Measurements from ENCODE around the gene ST8SIA4. TPM values are rescaled to one million over a fixed set of nuclear protein-coding genes. Genes with fewer than 3 reads are reported as not detected.
"Not testable (repeated sequence)": the region's sequence is repeated elsewhere in the genome, so short reads cannot be mapped to it uniquely, and the experiment has no call there.

The ST8SIA4 gene
- total RNA-seq, 1 donor from 2014 or later, result 15.0 TPM

DNA sequence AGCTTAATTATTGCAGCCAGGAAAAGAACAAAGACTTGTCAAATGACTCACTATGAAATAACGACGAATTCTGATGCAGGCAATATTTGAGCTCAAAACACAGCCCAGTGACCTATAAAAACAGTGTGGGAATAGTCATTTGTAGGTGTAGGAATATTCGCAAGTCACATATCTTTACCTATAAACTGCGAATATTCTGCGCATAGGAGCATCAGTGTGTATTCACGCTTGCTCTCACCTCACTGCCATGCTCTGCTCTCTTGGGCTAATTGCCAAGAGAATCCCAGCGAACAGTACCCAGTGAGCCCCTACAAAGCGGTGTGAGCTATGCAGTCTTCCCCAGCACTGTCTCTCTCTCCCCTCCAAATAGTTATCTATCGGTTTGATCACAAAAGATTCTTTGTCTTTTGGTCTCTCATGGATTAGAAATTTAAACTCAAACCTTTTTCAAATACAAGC, 74.2 kb downstream of the ST8SIA4 start:
- DNase-seq, result no peak

DNA sequence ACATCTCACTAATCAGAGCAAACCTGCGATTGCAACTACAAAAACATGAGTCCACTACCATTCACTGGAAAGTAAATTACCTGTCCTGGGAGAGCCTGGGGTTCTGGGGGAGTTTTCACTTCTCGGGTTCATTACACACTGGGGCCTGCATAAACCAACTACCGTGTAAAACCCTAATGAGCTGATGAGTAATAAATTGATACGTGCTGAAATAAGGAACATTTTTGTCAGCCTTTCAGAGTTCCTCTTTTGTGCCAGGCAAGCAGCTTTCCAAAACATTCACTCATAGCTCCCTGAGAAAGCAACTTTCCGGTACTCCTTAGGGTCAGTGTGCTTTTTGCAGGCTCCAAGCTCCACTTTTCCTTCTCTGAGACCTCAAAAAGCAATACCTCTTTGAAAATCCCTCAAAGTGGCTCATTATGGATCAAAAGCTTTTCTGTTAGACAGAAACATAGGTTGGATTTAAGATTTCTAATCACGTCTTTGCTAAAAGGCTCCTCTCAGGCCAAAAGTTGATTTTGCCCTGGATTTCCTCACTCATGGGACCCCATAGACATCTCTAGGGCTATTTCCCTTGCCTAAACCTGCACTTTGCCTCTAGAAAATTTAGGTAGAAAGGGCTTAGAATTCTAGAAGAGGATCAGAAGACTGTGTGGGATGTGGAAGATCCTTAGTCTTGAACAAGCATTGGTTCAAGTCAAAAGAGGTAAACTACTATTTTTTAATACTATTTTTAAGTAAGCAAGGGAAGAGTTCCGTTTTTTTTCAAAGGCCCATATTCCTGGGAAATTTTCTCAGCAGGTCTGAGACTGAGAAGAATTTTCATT, 74.8 kb downstream of the ST8SIA4 start:
- peak; percentile 19 for DNase-seq

DNA sequence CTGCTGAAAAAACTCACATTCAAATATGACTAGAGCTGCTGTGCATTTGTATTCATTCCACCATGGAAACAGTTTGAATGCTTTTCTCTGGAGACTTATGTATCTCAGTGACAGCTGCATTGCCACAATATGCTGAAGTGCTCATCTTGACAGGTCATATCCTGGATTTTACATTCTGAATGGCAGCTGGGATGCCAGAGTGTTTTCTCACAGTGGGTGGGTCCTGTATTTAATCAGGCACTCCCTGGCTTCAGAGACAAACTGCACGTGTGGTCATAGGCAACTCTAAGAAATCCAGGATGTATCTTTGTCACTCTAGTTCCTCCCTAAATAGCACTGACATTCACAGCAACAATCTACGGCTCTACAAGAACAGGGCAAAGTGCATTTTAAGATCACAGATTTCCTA, 75.6 kb downstream of the ST8SIA4 start:
- DNase-seq, result peak; percentile 90

DNA sequence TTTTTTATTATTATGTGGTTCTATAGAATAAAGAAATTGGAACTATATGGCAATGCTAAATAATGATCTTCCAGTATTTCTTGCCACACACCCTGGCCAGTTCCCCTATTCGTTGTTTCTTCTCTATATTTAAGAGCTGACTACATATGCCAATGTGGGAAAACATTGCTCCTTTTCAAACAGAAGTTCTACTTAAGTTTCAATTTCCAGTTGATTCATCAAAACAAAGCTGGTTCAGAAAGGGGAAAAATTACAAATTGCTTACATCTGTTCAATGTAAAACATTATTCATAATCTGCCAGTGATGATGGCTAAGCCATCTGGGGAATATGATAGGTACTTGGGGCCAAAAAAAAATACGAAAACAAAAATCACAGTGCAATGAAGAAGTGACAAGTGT, 76.9 kb downstream of the ST8SIA4 start:
- DNase-seq, result peak; percentile 54

DNA sequence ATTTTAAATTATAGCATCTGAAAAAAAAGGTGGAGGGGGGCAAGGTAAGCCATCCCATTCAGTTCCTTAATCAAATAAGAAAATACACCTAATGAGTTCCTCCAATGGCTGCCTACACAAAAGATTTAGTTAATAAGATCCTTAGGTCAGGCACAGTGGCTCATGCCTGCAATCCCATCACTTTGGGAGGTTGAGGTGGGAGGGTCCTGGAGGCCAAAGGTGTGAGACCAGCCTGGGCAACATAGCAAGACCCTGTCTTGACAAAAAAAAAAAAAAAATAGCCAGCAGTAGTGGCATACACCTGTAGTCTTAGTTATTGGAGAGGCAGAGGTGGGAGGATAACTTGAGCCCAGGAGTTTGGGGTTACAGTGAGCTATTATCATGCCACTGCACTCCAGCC, 78.4 kb downstream of the ST8SIA4 start:
- no peak for DNase-seq

DNA sequence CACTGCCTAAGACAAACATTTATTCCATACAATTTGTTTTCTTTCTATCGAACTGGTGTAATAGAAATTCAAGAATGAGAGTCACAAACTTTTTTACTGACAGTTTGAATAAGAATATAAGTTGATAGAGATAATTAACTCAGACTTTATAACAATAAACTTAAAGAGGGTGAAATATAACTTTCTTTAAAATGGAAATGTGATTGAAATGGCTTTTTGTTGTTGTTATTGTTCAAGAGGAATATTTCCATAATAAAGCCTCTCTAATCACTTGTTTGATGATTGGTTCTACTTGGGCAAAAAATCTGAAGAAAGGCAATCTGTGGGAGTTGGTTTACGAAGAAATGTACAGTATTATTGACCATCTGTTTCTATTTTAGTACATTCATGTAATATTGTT, 79.3 kb downstream of the ST8SIA4 start:
- DNase-seq, result no peak

DNA sequence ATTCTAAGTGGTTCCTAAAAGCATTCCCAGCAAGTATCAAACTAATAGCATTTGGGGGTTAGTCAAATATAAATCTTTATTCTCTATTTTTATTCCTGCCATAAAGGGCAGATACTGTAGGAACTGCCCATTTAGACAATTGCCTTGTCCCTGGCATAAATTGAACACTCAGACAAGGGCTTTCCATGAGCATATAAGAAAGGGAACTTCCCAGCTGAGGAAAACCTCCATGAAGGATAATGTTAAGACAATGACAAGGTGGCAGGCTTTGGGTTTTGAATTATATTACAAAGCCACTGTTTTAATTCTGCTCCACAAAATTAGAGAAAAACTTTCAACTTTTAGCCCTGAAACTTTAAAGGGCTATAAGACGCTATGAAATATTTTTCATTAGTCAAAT, 81.3 kb downstream of the ST8SIA4 start:
- no peak for DNase-seq

DNA sequence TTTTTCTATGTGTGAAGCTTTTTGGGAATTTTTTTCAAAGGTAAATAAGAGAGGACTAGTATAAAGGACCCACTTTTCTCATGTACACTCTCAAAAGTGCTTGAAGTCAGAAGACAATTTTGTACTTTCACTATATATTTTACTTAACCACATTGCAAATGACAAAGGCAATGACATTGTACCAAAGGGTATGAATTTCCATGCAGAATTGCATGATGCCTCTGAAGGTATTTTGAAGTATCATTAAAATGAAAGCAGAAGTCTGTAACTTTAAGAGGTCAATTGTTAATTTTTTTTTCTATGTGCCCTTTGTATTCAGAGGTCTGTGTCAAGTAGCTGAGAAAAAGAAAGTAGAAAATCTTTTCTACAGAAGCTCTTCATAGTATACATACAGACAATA, 84.7 kb downstream of the ST8SIA4 start:
- no peak for DNase-seq

DNA sequence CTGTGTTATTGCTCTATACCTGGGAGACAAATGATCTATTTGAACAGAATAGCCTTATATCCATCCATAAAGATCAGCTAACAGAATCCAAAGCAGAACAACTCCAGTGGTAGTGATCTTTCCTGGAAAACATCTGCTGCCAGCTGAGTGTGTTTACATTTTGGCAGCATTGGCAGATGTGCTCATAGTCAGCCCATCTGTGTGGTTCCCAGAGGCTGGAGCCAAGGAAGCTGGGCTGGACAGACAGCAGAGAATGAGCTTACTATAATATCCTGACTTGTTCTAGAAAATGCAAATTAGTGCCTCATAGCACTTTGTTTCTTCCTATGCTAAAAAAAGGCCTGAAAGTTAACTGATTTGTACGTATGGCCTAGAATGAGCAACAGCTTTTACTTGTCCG, 99.7 kb downstream of the ST8SIA4 start:
- DNase-seq, result peak; percentile 92

DNA sequence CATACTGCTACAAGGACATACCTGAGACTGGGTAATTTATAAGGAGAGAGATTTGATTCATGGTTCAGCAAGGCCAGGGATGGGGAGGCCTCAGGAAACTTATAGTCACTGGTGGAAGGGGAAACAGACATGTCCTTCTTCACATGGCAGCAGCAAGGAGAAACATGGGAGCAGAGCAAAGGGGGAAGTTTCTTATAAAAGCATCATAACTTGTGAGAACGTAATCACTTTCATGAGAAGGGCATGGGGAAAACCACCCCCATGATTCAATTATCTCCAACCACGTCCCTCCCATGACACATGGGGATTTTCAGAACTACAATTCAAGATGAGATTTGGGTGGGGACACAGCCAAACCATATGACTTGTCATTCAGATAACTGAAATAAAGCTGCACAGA, 100.9 kb downstream of the ST8SIA4 start:
- DNase-seq, result no peak

DNA sequence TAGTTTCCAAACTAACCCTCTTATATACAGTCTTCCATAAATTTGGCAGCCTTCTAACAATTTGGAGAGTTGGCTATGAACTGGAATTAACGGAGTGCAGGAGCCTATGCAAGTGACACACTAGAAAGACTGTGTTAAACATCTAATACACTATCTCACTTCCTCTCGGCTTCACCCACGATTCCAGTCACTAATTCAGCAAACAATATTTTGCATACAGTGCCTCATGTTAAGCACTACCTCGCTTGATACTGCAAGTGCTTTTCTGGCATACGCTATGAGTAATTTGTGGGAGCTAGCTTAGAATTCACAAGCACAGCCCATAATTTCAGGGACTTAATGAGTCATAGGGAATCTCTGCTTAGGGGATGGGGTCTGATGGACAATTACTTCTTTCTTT, 102.5 kb downstream of the ST8SIA4 start:
- DNase-seq, result no peak

DNA sequence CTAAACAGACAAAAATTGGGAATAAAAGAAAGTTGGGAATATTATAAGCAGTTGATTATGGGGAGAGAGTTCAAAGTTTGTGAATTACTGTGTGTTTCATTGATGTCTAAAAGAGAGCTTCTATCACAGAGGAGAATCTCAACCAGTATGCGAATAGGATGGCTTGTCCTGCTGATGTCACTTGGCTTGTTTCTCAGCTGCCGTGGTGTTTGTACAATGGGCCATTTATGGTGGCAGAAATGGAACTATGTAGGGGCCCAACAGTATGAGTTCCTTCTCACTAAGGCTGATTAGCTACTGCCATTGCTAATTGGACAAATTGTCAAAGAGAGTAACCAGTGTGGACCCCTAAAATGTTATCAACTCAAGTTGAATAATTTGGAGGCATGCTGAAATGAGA, 103.9 kb downstream of the ST8SIA4 start:
- DNase-seq, result no peak

DNA sequence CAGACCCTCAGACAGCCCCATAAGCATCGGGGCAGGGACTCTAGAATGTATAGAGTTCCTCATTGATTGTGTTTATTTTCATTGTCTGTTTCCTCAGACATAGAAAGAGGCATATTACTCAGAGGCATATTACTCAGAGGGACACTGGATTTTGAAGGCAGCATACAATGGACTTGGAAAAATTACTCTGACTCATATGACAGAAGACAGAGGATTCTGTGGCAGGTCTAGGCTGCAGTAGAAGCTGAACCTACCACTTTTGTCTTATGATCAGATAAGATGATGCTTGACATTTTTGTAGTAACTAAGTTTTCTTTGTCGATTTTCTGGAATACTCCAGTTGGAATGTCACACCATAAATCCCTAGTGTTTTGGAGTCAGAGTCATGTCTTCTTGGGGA, 105.2 kb downstream of the ST8SIA4 start:
- DNase-seq, result no peak

DNA sequence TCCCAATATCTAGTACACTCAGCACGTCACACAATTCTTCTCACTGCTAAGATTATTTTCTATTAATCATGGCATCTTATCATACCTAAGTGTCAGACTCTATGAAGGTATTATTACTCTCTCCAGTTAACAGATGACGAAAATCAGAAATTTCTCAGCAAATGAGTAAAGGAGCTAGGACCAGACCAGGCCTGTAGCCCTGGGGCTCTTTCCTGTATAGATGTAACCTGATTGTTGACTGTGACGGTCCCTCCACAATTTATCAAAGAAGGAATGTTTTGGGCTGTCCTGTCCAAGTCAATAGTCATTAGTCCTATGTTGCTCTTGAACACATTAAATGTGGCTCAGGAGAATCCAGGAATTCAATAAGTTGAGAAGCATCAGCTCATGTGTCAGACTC, 106.2 kb downstream of the ST8SIA4 start:
- DNase-seq, result no peak

DNA sequence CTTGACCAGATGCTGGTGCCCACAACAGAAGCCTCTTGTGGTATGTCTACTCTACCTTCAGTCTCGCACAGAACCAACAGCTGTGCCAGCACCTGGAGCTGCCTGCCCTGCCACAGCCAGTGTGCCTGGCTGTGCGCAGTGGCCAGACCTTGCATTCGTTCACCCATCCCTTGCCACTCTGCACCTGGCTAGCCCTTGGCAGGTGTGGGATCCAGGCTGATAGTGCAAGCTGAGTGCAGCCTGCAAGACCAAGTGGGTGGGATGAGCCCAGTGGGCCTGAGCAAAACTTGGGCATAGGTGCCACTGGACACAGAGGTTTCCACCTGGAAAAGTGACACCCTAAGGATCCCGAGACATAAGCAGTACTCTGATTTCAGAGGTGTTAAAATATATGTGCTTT, 108.2 kb downstream of the ST8SIA4 start:
- no peak for DNase-seq

DNA sequence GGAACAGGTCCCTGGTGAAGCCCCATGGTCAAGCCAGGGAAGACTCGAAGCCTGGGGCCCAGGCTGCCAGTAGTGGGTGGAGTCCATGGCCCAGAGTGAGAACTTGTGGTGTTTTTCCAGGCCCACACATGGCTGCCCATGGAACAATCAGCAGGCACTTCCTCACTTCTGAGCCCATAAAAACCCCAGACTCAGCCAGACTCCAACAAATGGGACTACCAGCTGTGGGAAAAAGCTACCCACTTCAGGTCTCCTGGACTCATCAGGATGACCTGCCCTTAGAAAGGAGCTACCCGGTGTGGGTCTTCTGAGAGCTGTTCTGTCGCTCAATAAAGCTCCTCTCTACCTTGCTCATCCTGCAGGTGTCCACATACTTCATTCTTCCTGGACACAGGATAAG, 108.9 kb downstream of the ST8SIA4 start:
- no peak for DNase-seq

DNA sequence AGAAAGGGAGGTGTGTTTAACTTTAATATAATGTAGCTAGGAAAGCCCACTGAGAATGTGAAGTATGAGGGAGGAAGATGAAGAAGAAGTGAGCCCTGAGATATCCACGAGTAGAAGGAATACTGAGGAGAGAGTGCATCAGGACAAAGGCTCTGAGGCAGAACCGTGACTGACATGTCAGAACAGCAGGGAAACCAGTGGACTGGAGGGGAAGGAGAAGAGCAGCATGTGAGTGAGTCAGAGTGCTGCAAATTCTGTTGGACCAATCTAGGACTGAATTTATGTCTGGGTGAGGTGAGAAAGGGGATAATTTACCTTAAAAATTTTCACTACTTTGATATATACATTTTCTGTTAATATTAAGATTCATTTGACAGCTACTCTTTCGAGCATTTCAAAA, 110.3 kb downstream of the ST8SIA4 start:
- no peak for DNase-seq

DNA sequence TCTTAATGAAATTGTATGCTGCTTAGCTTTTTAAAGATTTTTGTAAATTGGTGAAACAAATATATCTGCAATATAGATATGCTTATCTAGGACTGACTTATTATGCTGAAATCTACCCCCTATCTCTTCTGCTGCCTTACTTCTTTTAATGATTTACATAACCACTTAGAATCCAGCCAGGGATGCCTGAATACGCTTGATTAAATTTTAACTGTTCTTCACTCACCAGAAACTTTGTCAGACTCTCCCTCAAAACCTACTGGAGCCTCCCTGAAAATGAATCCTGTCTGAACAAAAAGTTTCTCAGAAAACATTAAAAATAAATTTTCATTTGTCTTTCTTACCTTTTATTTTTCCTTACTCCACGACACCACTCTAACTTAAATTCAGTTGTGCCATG, 111.7 kb downstream of the ST8SIA4 start:
- no peak for DNase-seq

DNA sequence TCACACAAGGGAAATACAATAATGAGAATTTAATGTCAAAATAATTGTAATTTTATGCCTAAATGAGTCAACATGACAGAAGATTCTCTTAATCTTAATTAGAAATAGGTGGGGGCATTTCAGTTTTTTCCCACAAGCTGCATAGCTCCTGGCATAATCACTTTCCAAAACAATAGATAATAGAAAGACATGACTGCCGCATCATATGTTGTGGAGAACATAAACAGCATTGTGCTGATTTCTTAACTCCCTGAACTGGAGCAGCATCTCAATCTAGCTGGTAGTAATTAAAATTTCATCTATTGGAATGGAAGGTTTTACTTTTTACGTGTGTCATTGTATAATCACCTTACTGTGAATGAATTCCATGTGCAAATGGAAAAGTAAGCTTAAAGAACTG, 112.1 kb downstream of the ST8SIA4 start:
- no peak for DNase-seq

DNA sequence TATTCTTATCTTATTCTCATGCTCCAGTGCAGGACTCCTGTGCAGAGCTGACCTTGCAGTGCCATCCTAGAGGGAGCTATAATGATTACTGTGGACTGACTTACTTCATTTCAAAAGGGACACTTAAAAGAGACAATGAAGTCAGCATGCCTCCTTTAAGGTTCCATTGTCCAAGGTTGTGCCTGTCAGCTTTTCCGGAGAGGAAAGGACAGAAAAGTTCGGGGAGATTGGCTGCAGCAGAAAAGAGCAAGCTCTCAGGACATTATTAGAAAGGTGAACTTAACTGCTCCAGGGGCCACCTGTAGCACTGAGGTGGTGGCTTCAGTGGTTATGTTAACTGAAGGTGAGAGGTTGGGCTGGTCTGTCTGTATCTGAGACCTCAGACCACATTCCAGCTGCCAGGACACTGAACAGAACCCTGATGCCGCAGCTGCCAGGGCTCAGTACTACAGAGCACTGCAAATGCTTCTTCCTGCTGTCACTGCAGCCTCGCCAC, 112.9 kb downstream of the ST8SIA4 start:
- no peak for DNase-seq

DNA sequence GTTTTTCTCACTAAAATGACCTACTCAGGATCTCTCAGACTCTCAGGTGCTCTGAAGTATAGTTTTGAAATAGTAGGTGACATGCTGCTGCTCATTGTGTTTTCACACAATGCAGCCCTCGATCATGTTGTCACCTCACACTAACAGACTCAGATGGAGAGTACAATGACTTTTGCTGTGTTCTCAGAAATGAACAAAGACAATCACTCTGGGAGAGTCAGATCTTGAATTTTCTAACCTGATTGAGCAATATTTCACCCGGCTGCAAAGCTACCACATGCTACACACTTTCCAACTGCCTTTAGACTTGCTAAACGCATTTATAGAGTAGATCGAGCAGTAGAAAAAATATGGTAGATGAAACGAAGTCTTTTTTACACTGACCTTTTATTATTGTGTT, 113.4 kb downstream of the ST8SIA4 start:
- no peak for DNase-seq

DNA sequence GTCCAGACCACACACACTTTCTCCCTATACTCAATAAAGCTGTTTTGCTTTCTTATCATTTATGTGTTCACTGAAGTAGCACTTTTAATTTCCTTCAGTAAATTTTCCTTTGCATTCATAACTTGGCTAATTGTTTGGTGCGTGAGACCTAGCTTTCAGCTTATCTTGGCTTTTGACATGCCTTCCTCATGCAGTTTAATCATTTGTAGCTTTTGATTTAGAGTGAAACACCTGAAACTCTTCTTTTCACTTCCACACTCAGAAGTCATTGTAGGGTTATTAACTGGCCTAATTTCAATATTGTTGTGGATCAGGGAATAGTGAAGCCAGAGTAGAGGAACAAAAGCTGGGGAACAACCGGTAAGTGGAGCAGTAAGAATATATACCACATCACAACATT, 114.7 kb downstream of the ST8SIA4 start:
- DNase-seq, result no peak

DNA sequence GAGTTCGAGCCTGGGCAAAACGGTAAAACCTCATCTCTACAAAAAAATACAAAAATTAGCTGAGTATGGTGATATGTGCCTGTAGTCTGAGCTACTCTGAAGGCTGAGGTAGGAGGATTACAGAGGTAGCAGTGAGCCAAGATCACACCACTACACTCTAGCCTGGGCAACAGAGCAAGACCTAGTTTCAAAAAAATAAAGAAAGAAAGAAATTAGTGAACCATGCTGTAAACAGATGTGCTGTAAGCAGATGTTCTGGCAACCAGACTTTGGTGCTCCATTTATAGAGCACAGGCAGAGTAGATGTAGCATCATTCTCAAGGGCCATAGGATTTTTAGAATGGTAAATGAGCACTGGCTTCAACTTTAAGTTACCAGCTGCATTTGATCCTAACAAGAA, 115.4 kb downstream of the ST8SIA4 start:
- no peak for DNase-seq

DNA sequence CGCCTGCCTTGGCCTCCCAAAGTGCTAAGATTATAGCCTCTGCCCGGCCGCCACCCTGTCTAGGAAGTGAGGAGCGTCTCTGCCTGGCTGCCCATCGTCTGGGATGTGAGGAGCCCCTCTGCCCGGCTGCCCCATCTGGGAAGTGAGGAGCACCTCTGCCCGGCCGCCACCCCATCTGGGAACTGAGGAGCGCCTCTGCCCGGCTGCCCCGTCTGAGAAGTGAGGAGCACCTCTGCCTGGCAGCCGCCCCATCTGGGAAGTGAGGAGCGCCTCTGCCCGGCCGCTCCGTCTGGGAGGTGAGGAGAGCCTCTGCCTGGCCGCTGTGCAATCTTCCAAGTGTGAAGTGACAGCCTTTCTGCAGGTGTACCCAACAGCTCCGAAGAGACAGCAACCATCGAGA, 117.5 kb downstream of the ST8SIA4 start:
- not testable (repeated sequence) for DNase-seq
